ENCODE data around the gene BLID.

GRCh38 chr11:122120096-122120495, 4.1 kb upstream of the BLID start:
- TF ChIP-seq CTCF (IDR thresholded peaks at IDR 0.05; ENCODE audit: insufficient read depth, low read depth, low read length), result no peak
- no peak for TF ChIP-seq EZH2 (IDR thresholded peaks at IDR 0.05; ENCODE audit: insufficient read depth, low read length)
